SU-DHL-6 (cell line): ENCODE results near the gene MCTP1.

Source experiments
- EZH2phosphoT487 ChIP-seq: fragments of 200-600 bp; sonication (generic), shearing (Covaris generic); conservative IDR thresholded peaks from 2 replicates; pipeline ENCODE4 v1.6.1; 2018; ENCODE audit warnings: mild to moderate bottlenecking, antibody characterized with exemption, low read length, moderate library complexity, mixed read lengths
- TF ChIP-seq, protein P1 (sequence below): fragments of 200-600 bp; sonication (generic); IDR thresholded peaks from one replicate; pipeline ENCODE4 v1.5.1; 2017; ENCODE audit warnings: antibody characterized with exemption, mild to moderate bottlenecking, low read length, moderate library complexity; ENCODE audit not compliant: insufficient read depth, poor library complexity, severe bottlenecking

- TF ChIP-seq, protein P1, sequence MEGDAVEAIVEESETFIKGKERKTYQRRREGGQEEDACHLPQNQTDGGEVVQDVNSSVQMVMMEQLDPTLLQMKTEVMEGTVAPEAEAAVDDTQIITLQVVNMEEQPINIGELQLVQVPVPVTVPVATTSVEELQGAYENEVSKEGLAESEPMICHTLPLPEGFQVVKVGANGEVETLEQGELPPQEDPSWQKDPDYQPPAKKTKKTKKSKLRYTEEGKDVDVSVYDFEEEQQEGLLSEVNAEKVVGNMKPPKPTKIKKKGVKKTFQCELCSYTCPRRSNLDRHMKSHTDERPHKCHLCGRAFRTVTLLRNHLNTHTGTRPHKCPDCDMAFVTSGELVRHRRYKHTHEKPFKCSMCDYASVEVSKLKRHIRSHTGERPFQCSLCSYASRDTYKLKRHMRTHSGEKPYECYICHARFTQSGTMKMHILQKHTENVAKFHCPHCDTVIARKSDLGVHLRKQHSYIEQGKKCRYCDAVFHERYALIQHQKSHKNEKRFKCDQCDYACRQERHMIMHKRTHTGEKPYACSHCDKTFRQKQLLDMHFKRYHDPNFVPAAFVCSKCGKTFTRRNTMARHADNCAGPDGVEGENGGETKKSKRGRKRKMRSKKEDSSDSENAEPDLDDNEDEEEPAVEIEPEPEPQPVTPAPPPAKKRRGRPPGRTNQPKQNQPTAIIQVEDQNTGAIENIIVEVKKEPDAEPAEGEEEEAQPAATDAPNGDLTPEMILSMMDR: no peak
- TF ChIP-seq EZH2phosphoT487: no peak
These were observed 533.4 kb downstream of the MCTP1 start for GRCh38 chr5:94751460-94751859.
